RWPE1 (cell line): ENCODE results near the gene C19orf47.

ENCODE experiments used
- CTCF ChIA-PET: fragments of 350-600 bp; sonication (Branson Sonifier 250); formaldehyde crosslinking; extraction: SDS; loops from one replicate; lab custom pipeline; 2021; lab: Yijun Ruan, JAX
- POLR2A ChIA-PET: fragments of 400-600 bp; formaldehyde crosslinking; extraction: SDS; loops from one replicate; lab custom pipeline; 2020; ENCODE audit warnings: antibody characterized with exemption; ENCODE audit not compliant: low non-redundant PET; lab: Yijun Ruan, JAX
- DNase-seq: peaks from one replicate; pipeline ENCODE4 v3.0.0; 2012; ENCODE audit warnings: low spot score
- H3K27ac ChIP-seq: fragments of 450-650 bp; 2 replicates; pipeline ENCODE4 v1.5.1; 2017
- CTCF ChIP-seq: fragments of 450-650 bp; conservative IDR thresholded peaks from 2 replicates; pipeline ENCODE4 v1.5.1; 2017; ENCODE audit warnings: low read depth, mild to moderate bottlenecking

Gene C19orf47

GRCh38 chr19:40393894-40394815, 46.0 kb upstream of the C19orf47 start:
- TF ChIP-seq CTCF, result no peak
- H3K27ac ChIP-seq, result 0 out of 2 replicates have a peak overlapping the region, but pooled peaks have one; percentile 10
- ChIA-PET POLR2A (no interaction called here), CTCF (interaction anchor here (0.5 to 1.2 kb wide), 2 partner anchors 20 to 32 kb away, joined by 3 to 4 read pairs; no protein-coding TSS in a partner anchor)
- no peak for DNase-seq

GRCh38 chr19:40392894-40393517, 44.8 kb upstream of the C19orf47 start:
- CTCF ChIA-PET, result no interaction called here
- POLR2A ChIA-PET, result no interaction called here
- H3K27ac ChIP-seq, result peak overlapping the region; percentile 10; the same call in 1 of the 2 replicates
- no peak; the same call in 1 of the 2 replicates for TF ChIP-seq CTCF
- peak; percentile 37 for DNase-seq

GRCh38 chr19:40392123-40392522, 43.9 kb upstream of the C19orf47 start:
- CTCF ChIA-PET, result no interaction called here
- no peak overlapping the region for H3K27ac ChIP-seq
- no peak for TF ChIP-seq CTCF
- POLR2A ChIA-PET, result no interaction called here
- DNase-seq, result no peak

GRCh38 chr19:40390084-40390742, 42.0 kb upstream of the C19orf47 start, which contains the start of gene HIPK4:
TSS of gene HIPK4 (minus strand) at chr19:40390181. CDS start at chr19:40389902, 279 bp downstream.
- H3K27ac ChIP-seq, result no peak within 1 kb of the TSS
- ChIA-PET POLR2A (no interaction called here), CTCF (no interaction called here)
- DNase-seq, result no peak
- no peak for TF ChIP-seq CTCF

- no peak overlapping the region for H3K27ac ChIP-seq
- ChIA-PET POLR2A (no interaction called here), CTCF (interaction anchor here (0.6 kb wide), 1 partner anchor 93 kb away, joined by 4 read pairs; no protein-coding TSS in a partner anchor)
- DNase-seq, result no peak
- TF ChIP-seq CTCF, result no peak
Observed at GRCh38 chr19:40389404-40390083, 41.3 kb upstream of the C19orf47 start.
